GM18502 (cell line): Measurements from ENCODE around the gene RGS13.
"Not testable (repeated sequence)": the region's sequence is repeated elsewhere in the genome, so short reads cannot be mapped to it uniquely, and the experiment has no call there.

ENCODE experiments used
- ATAC-seq: cut with Tn5 transposase; IDR thresholded peaks from one replicate; pipeline ENCODE4 v1.9.1; 2021; ENCODE audit warnings: mild to moderate bottlenecking; ENCODE audit not compliant: unreplicated experiment, poor library complexity

The RGS13 gene

GRCh38 chr1:192669174-192669573 lies 33.2 kb downstream of the RGS13 start:
- ATAC-seq: no peak

- no peak for ATAC-seq
Measured at GRCh38 chr1:192675716-192676115, 39.8 kb downstream of the RGS13 start.

GRCh38 chr1:192678099-192678498 lies 42.2 kb downstream of the RGS13 start:
- no peak for ATAC-seq

DNA sequence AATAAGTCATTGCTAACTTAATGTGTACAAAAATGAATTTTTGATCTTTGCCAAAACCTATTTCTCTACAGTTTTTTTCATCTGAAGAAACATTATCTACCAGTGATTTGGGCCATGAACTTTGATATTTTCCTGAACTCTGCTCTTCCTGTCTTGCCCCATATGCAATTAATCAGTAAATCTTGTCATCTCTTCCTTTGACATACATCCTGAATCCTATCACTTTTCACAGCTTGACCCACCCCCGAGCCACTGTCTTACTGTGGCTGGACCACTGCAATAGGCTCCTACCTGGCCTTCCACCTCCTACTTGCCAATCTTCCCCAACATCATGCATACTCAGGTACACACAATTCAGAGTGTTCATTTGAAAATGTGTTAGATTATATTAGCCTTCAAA lies 46.4 kb downstream of the RGS13 start:
- no peak for ATAC-seq

GRCh38 chr1:192683081-192683480 lies 47.1 kb downstream of the RGS13 start:
- ATAC-seq: not testable (repeated sequence)

- ATAC-seq: no peak
Measured at GRCh38 chr1:192689459-192689858, 53.5 kb downstream of the RGS13 start.

- ATAC-seq: no peak
Measured at GRCh38 chr1:192691041-192691440, 55.1 kb downstream of the RGS13 start.

DNA sequence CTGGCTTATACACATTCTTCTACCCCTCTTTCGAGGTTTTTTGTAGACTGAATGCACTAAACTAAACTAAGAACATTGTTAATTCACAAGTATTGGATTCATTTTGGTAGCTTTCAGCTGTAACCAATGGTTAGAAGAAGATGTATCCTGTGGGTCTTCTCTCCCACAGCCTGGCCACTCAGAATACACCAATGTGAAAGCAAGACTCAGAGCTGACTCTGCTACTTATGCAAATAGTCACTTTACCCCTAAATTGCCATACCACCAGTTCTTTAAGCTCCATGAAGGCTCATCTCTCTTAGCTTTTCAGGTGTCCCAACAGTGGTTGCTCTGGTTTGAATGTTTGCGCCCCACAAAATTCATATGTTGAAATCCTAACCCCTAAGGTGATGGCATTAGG lies 60.1 kb downstream of the RGS13 start:
- ATAC-seq: peak; percentile 46

GRCh38 chr1:192697771-192698170 lies 61.8 kb downstream of the RGS13 start:
- no peak for ATAC-seq

- no peak for ATAC-seq
Measured at GRCh38 chr1:192698731-192699130, 62.8 kb downstream of the RGS13 start.

DNA sequence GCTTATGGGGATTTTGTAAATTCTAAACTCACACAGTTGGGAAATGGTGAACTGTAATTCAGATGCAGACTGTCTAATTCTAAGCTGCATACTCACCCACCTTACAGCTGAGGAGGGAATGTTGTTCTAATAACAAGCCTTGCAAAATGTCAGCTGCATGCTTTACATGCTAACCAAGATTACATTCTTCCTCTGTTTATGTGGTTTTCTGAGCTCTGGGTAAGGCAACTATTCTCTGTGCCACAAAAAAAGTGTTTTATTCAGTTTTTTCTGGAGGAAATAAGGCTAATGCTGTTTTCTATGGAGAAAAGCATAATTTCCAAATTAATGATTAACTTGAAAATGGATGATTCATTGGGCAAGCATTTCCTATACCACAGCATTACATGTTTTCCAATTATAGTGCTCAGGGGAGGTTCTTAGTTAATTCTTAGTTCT lies 64.9 kb downstream of the RGS13 start:
- ATAC-seq: no peak

DNA sequence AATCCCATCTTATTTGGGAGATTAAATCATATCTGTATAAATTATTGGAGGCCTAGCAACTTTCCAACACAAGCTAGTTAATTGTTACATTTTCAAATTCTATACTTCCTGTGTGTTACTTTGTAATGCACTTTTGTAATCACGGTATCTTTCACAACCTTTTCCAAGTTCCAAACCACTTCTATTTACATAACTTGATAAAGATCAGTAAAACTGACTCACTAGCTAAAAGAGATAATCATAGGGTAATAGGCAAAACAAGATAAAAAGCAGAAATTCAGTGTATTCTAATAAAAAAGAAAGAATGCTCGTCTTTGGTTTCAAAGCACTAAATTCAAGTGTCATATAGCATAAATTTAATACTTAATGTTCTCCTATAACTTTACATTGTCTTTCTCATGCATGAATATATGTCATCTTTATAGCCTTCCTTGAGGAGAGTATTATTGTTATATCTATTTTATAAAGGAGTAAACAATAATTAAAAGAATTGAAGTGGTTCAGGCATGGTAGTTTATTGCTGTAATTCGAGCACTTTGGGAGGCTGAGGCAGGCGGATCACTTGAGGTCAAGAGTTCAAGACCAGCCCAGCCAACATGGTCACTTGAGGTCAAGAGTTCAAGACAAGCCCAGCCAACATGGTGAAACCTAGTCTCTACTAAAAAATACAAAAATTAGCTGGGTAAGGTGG lies 66.4 kb downstream of the RGS13 start:
- ATAC-seq: no peak

DNA sequence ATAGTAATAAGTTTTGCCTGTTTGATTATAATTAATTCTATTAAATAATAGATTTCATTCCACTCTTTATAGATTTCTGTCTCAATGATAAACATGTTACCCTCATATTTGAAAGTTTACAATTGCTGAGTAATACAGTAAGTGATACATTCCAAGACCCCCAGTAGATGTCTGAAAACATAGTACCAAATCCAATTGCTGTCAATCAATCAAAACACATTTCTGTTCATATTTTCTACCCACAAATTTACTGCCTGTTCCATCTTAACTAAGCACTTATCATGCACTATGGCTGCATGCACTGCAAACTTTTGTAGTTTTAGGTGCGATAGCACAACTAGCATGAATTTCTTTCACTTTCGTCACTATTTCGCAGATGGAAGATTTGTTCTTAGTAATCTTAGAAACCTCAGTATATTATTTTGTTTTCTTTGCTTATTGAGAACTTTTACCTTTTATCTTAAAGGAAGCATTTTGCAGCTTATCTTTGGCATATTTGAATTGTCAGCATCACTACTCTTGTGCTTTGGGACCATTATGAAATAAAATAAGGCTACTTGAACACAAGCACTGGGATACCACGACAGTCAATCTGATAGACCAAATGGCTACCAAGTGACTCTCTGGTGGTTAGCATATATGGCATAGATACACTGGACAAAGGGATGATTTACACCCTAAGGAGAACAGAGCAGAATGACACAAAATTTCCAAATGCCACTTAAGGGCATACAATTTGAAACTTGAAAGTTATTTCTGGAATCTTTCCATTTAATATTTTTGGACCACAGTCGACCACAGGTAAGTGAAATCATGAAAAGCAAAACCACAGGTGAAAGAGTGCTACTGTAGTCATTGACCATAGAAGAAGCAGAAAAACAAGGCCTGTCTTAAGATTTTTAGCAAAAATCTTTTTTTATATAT lies 67.6 kb downstream of the RGS13 start:
- ATAC-seq: peak; percentile 83

DNA sequence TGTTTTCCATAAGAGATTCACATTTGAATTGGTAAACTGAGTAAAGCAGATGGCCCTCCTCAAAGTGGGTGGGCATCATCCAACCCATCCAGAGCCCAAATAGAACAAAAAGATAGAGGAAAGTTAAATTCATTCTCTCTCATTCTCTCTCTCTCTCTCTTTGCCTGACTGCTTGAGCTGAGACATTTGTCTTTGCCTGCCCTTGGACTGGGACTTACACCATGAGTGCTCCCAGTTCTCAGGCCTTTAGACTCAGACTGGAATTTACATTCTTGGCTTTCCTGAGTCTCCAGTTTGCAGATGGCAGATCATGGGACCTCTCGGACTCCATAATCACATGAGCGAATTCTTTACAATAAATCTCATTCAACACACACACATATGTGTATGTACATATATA lies 69.6 kb downstream of the RGS13 start:
- no peak for ATAC-seq

DNA sequence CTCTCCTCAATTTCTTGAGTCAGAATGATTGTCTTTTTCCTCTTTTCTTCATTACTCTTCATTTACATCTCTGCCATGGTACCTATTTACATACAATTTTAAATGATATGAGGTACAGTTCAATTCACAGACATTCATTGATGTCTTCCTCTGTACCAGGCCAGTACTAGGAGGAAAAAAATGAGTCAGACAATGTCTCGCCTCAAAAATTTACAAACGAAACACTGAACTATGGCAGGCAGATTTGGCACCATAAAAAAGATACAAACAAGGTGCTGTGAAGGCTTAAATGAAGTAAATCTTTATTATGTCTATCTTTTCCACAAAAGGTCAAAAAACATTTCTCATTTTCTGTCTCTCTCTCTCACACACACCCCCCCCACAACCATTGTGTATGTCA lies 71.0 kb downstream of the RGS13 start:
- ATAC-seq: no peak

GRCh38 chr1:192707978-192708547 lies 72.1 kb downstream of the RGS13 start:
- ATAC-seq: no peak

DNA sequence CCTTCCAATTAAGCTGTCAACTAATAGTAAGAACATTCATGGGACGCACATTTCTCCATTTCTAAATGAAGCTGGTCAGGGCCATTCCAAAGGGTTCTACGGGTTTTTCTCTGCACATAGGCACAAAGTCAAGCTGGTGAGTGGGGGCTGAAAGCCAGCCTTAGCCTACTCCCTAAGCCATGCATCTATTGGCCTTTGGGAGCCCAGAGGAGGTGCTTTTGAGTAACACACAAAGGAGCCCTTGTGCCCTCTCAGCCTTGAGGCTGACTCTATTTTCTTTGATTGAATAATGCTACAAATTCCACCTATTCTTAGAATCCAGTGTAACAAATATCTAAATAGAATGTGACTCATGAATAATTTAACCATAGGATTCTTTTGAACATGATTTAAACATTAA lies 73.6 kb downstream of the RGS13 start:
- ATAC-seq: no peak
